H9 (cell line): ENCODE results near the gene THSD4. TPM values are rescaled to one million over a fixed set of nuclear protein-coding genes. Genes with fewer than 3 reads are reported as not detected.

Source experiments
- DNase-seq: peaks from one replicate; pipeline ENCODE4 v3.0.0-alpha.2; 2017
- H2AFZ ChIP-seq: one replicate; pipeline ENCODE4 v1.6.1; 2013; ENCODE audit warnings: mild to moderate bottlenecking, low read length, control low read depth, moderate library complexity
- H2AK5ac ChIP-seq: 2 replicates; pipeline ENCODE4 v1.6.1; 2013; ENCODE audit warnings: low read length, control low read depth, mixed read lengths; ENCODE audit not compliant: insufficient read length
- H2BK120ac ChIP-seq: one replicate; pipeline ENCODE4 v1.6.1; 2013; ENCODE audit warnings: low read depth, mild to moderate bottlenecking, low read length, control low read depth, inconsistent platforms; ENCODE audit not compliant: poor library complexity, severe bottlenecking
- H2BK12ac ChIP-seq: 2 replicates; pipeline ENCODE4 v1.6.1; 2013; ENCODE audit warnings: low read length, control low read depth, mixed read lengths, low read depth; ENCODE audit not compliant: insufficient read length
- H2BK15ac ChIP-seq: 2 replicates; pipeline ENCODE4 v1.6.1; 2013; ENCODE audit warnings: low read depth, low read length, control low read depth
- H2BK20ac ChIP-seq: one replicate; pipeline ENCODE4 v1.6.1; 2013; ENCODE audit warnings: low read depth, mild to moderate bottlenecking, low read length, control low read depth, inconsistent platforms; ENCODE audit not compliant: poor library complexity, severe bottlenecking
- H2BK5ac ChIP-seq: 2 replicates; pipeline ENCODE4 v1.6.1; 2013; ENCODE audit warnings: low read length, control low read depth, mixed read lengths; ENCODE audit not compliant: insufficient read length
- H3K14ac ChIP-seq: 2 replicates; pipeline ENCODE4 v1.6.1; 2013; ENCODE audit warnings: low read length, control low read depth; ENCODE audit not compliant: insufficient read depth
- H3K18ac ChIP-seq: 2 replicates; pipeline ENCODE4 v1.6.1; 2013; ENCODE audit warnings: low read depth, mild to moderate bottlenecking, mixed read lengths, low read length, control low read depth; ENCODE audit not compliant: insufficient read length
- H3K23ac ChIP-seq: 2 replicates; pipeline ENCODE4 v1.6.1; 2013; ENCODE audit warnings: low read length, control low read depth, mixed read lengths, low read depth; ENCODE audit not compliant: insufficient read length
- H3K23me2 ChIP-seq: 2 replicates; pipeline ENCODE4 v1.6.1; 2013; ENCODE audit warnings: low read depth, mild to moderate bottlenecking, mixed read lengths, low read length, control low read depth; ENCODE audit not compliant: insufficient read length, poor library complexity, severe bottlenecking
- H3K27ac ChIP-seq: 2 replicates; pipeline ENCODE4 v1.5.1; 2013; ENCODE audit warnings: low read length, control low read depth, mixed read lengths, low read depth; ENCODE audit not compliant: insufficient read length
- H3K27me3 ChIP-seq: 2 replicates; pipeline ENCODE4 v1.6.1; 2013; ENCODE audit warnings: low read length, control low read depth, inconsistent platforms; ENCODE audit not compliant: insufficient read depth
- H3K4ac ChIP-seq: 2 replicates; pipeline ENCODE4 v1.6.1; 2013; ENCODE audit warnings: low read depth, mild to moderate bottlenecking, control low read depth, inconsistent platforms, low read length, moderate library complexity
- H3K4me1 ChIP-seq: 2 replicates; pipeline ENCODE4 v1.6.1; 2013; ENCODE audit warnings: low read length, control low read depth, inconsistent platforms; ENCODE audit not compliant: insufficient read depth
- H3K4me2 ChIP-seq: 2 replicates; pipeline ENCODE4 v1.6.1; 2013; ENCODE audit warnings: low read length, control low read depth, mixed read lengths; ENCODE audit not compliant: insufficient read length, insufficient read depth
- H3K56ac ChIP-seq: 2 replicates; pipeline ENCODE4 v1.6.1; 2013; ENCODE audit warnings: low read depth, mild to moderate bottlenecking, mixed read lengths, low read length, control low read depth; ENCODE audit not compliant: insufficient read length
- H3K79me1 ChIP-seq: 2 replicates; pipeline ENCODE4 v1.6.1; 2013; ENCODE audit warnings: low read depth, mild to moderate bottlenecking, moderate library complexity, low read length, control low read depth, inconsistent platforms; ENCODE audit not compliant: insufficient read depth, poor library complexity, severe bottlenecking
- H3K79me2 ChIP-seq: 2 replicates; pipeline ENCODE4 v1.6.1; 2013; ENCODE audit warnings: low read length, control low read depth, inconsistent platforms; ENCODE audit not compliant: insufficient read depth
- H3K9ac ChIP-seq: 2 replicates; pipeline ENCODE4 v1.6.1; 2013; ENCODE audit warnings: low read length, control low read depth, mixed read lengths; ENCODE audit not compliant: insufficient read length; ENCODE audit errors: extremely low read depth
- H3K9me3 ChIP-seq: one replicate; pipeline ENCODE4 v1.6.1; 2013; ENCODE audit warnings: low read depth, low read length, inconsistent platforms; ENCODE audit not compliant: control insufficient read depth
- H3T11ph ChIP-seq: one replicate; pipeline ENCODE4 v1.6.1; 2013; ENCODE audit warnings: mild to moderate bottlenecking, low read length, control low read depth, inconsistent platforms
- H4K20me1 ChIP-seq: one replicate; pipeline ENCODE4 v1.6.1; 2013; ENCODE audit not compliant: control insufficient read depth, insufficient read length, insufficient read depth
- H4K5ac ChIP-seq: 2 replicates; pipeline ENCODE4 v1.6.1; 2013; ENCODE audit warnings: low read depth, mild to moderate bottlenecking, mixed read lengths, low read length, control low read depth; ENCODE audit not compliant: insufficient read length
- H4K8ac ChIP-seq: replicated peaks from 2 replicates; pipeline ENCODE4 v1.6.1; 2013; ENCODE audit warnings: low read length, control low read depth, mixed read lengths, low read depth; ENCODE audit not compliant: insufficient read length
- H4K91ac ChIP-seq: 2 replicates; pipeline ENCODE4 v1.6.1; 2013; ENCODE audit warnings: low read depth, mild to moderate bottlenecking, moderate library complexity, mixed read lengths, low read length, control low read depth; ENCODE audit not compliant: insufficient read length
- H3K27ac Mint-ChIP-seq, 3 experiments: 2 replicates in 2 of 3; 3 replicates in 1 of 3; pipeline ENCODE4 v1.8.0; 2020 to 2021; ENCODE audit warnings: mixed read lengths in 3 of 3, mild to moderate bottlenecking in 1 of 3, moderate library complexity in 1 of 3
- H3K27me3 Mint-ChIP-seq: 2 replicates; pipeline ENCODE4 v1.8.0; 2021; ENCODE audit warnings: low read depth, mild to moderate bottlenecking, moderate library complexity, mixed read lengths
- H3K36me3 Mint-ChIP-seq, 3 experiments: 2 replicates in 2 of 3; 3 replicates in 1 of 3; pipeline ENCODE4 v1.8.0; 2020 to 2021; ENCODE audit warnings: low read depth in 3 of 3, mixed read lengths in 3 of 3; ENCODE audit not compliant: insufficient read depth in 1 of 3
- H3K4me1 Mint-ChIP-seq, 2 experiments: 2 replicates each; pipeline ENCODE4 v1.8.0; 2020; ENCODE audit warnings: mixed read lengths in 2 of 2
- H3K4me3 Mint-ChIP-seq, 2 experiments: 2 replicates in 1 of 2; 3 replicates in 1 of 2; pipeline ENCODE4 v1.8.0; 2020 to 2021; ENCODE audit warnings: mild to moderate bottlenecking in 2 of 2, mixed read lengths in 2 of 2, moderate library complexity in 1 of 2
- H3K9me3 Mint-ChIP-seq, 2 experiments: 2 replicates in 1 of 2; 3 replicates in 1 of 2; pipeline ENCODE4 v1.8.0; 2020; ENCODE audit warnings: mild to moderate bottlenecking in 2 of 2, mixed read lengths in 2 of 2, moderate library complexity in 1 of 2
- CTCF ChIP-seq: fragments of 200-600 bp; sonication (generic); conservative IDR thresholded peaks from 3 replicates; pipeline ENCODE4 v1.8.0; 2021; ENCODE audit warnings: antibody characterized with exemption, mild to moderate bottlenecking
- WGBS: extraction: QIAGEN DNeasy Blood & Tissue Kit; methylation state at CpG from one replicate; pipeline ENCODE4 v1.1.7; 2013; ENCODE audit warnings: missing lambda C conversion rate, low lambda C conversion rate, mixed read lengths; ENCODE audit not compliant: insufficient read length; ENCODE audit errors: extremely low coverage; 5-methylcytosine and 5-hydroxymethylcytosine counted together
- total RNA-seq: library from RNA; stranded (reverse); gene quantifications from 2 replicates; pipeline ENCODE4 v1.2.1, GENCODE V29; 2021

The THSD4 gene
- total RNA-seq, 1 experiment from 2014 or later: 5.5 TPM

- no peak for DNase-seq
- H2BK5ac ChIP-seq: no peak overlapping the region
- H3K9me3 ChIP-seq: no peaks in the 10 kb centered on the region
- TF ChIP-seq CTCF: no peak
- H4K20me1 ChIP-seq: no peaks in the 10 kb centered on the region
- no peak overlapping the region for H3T11ph ChIP-seq
- H3K56ac ChIP-seq: no peak overlapping the region
- no peak overlapping the region for H2BK120ac ChIP-seq
- no peak overlapping the region for H2AFZ ChIP-seq
- no peak overlapping the region for H4K91ac ChIP-seq
- H3K79me1 ChIP-seq: no peaks in the 10 kb centered on the region
- no peaks in the 10 kb centered on the region for H3K4me1 ChIP-seq
- H4K8ac ChIP-seq: no peak overlapping the region
- H2BK20ac ChIP-seq: no peak overlapping the region
- H3K4ac ChIP-seq: no peak overlapping the region
- no peak overlapping the region for H2BK12ac ChIP-seq
- no peaks in the 10 kb centered on the region for H3K79me2 ChIP-seq
- no peaks in the 10 kb centered on the region for H3K27me3 Mint-ChIP-seq
- H3K9me3 Mint-ChIP-seq: no peaks in the 10 kb centered on the region
- no peak overlapping the region for H3K9ac ChIP-seq
- no peak overlapping the region for H4K5ac ChIP-seq
- no peaks in the 10 kb centered on the region for H3K27me3 ChIP-seq
- H3K27ac Mint-ChIP-seq: no peak overlapping the region
- H3K14ac ChIP-seq: no peak overlapping the region
- H3K23me2 ChIP-seq: no peaks in the 10 kb centered on the region
- H3K27ac ChIP-seq: no peak overlapping the region
- no peaks in the 10 kb centered on the region for H3K4me1 Mint-ChIP-seq
- H3K4me3 Mint-ChIP-seq: no peak overlapping the region
- H2AK5ac ChIP-seq: no peak overlapping the region
- H3K18ac ChIP-seq: no peak overlapping the region
- WGBS: no CpG with 5 or more reads among the region's 1 CpG
- no peak overlapping the region for H2BK15ac ChIP-seq
- H3K4me2 ChIP-seq: no peak overlapping the region
- H3K36me3 Mint-ChIP-seq: no peaks in the 10 kb centered on the region
- no peak overlapping the region for H3K23ac ChIP-seq
These were observed 624.1 kb downstream of the THSD4 start for GRCh38 chr15:71739355-71739754.
